Trophoblast cell (in vitro differentiated cells and primary cell): ENCODE data around the gene CTDP1.

ENCODE experiments used
- DNase-seq, 2 donors: peaks; one replicate each; pipeline ENCODE4 v3.0.0-alpha.2; 2016
- H2AFZ ChIP-seq: 2 replicates; pipeline ENCODE4 v1.6.1; 2013; ENCODE audit warnings: low read length, moderate library complexity, mild to moderate bottlenecking; ENCODE audit not compliant: insufficient read depth, poor library complexity
- H2AK5ac ChIP-seq: 2 replicates; pipeline ENCODE4 v1.6.1; 2013; ENCODE audit warnings: mild to moderate bottlenecking, low read length
- H2BK120ac ChIP-seq: 2 replicates; pipeline ENCODE4 v1.6.1; 2013; ENCODE audit warnings: low read length, mild to moderate bottlenecking, moderate library complexity; ENCODE audit not compliant: insufficient read depth, poor library complexity
- H2BK12ac ChIP-seq: 2 replicates; pipeline ENCODE4 v1.6.1; 2013; ENCODE audit warnings: mild to moderate bottlenecking, low read length, moderate library complexity
- H2BK5ac ChIP-seq: 2 replicates; pipeline ENCODE4 v1.6.1; 2013; ENCODE audit warnings: low read length, low read depth, moderate library complexity, mild to moderate bottlenecking; ENCODE audit not compliant: poor library complexity
- H3K14ac ChIP-seq: 2 replicates; pipeline ENCODE4 v1.6.1; 2013; ENCODE audit warnings: mild to moderate bottlenecking, low read length
- H3K18ac ChIP-seq: 2 replicates; pipeline ENCODE4 v1.6.1; 2013; ENCODE audit warnings: mild to moderate bottlenecking, low read length
- H3K23ac ChIP-seq: 2 replicates; pipeline ENCODE4 v1.6.1; 2013; ENCODE audit warnings: low read length
- H3K27ac ChIP-seq: 2 replicates; pipeline ENCODE4 v1.5.1; 2013; ENCODE audit warnings: low read depth, mild to moderate bottlenecking, inconsistent platforms, low read length, moderate library complexity
- H3K27me3 ChIP-seq: 2 replicates; pipeline ENCODE4 v1.6.1; 2013; ENCODE audit warnings: inconsistent platforms, mild to moderate bottlenecking, low read length, moderate library complexity; ENCODE audit not compliant: insufficient read depth
- H3K36me3 ChIP-seq, 2 experiments: 1 replicate in 1 of 2; 2 replicates in 1 of 2; pipeline ENCODE4 v1.6.1; 2013; ENCODE audit warnings: low read length in 2 of 2, mild to moderate bottlenecking in 2 of 2, moderate library complexity in 1 of 2; ENCODE audit not compliant: insufficient read depth in 2 of 2, control insufficient read depth in 1 of 2
- H3K4ac ChIP-seq: 2 replicates; pipeline ENCODE4 v1.6.1; 2013; ENCODE audit warnings: low read depth, mild to moderate bottlenecking, low read length, moderate library complexity
- H3K4me1 ChIP-seq, 2 experiments: 1 replicate in 1 of 2; 2 replicates in 1 of 2; pipeline ENCODE4 v1.6.1; 2013; ENCODE audit warnings: low read length in 2 of 2, mild to moderate bottlenecking in 2 of 2, moderate library complexity in 1 of 2; ENCODE audit not compliant: insufficient read depth in 2 of 2, control insufficient read depth in 1 of 2
- H3K4me2 ChIP-seq: 2 replicates; pipeline ENCODE4 v1.6.1; 2013; ENCODE audit warnings: inconsistent platforms, mild to moderate bottlenecking, low read length, moderate library complexity
- H3K4me3 ChIP-seq: 2 replicates; pipeline ENCODE4 v1.5.1; 2013; ENCODE audit warnings: mild to moderate bottlenecking, low read depth, low read length, inconsistent platforms
- H3K79me1 ChIP-seq: one replicate; pipeline ENCODE4 v1.6.1; 2013; ENCODE audit warnings: low read length
- H3K79me2 ChIP-seq: 2 replicates; pipeline ENCODE4 v1.6.1; 2013; ENCODE audit warnings: low read length, mild to moderate bottlenecking; ENCODE audit not compliant: control insufficient read depth, insufficient read depth, poor library complexity
- H3K9ac ChIP-seq: 2 replicates; pipeline ENCODE4 v1.6.1; 2013; ENCODE audit warnings: mild to moderate bottlenecking, low read length
- H3K9me3 ChIP-seq: 2 replicates; pipeline ENCODE4 v1.6.1; 2013; ENCODE audit warnings: low read depth, mild to moderate bottlenecking, control low read depth, inconsistent platforms, low read length; ENCODE audit not compliant: insufficient read depth
- H4K12ac ChIP-seq: 2 replicates; pipeline ENCODE4 v1.6.1; 2013; ENCODE audit warnings: low read depth, mild to moderate bottlenecking, low read length, moderate library complexity
- H4K8ac ChIP-seq: 2 replicates; pipeline ENCODE4 v1.6.1; 2013; ENCODE audit warnings: low read depth, mild to moderate bottlenecking, low read length, moderate library complexity
- H4K91ac ChIP-seq: one replicate; pipeline ENCODE4 v1.6.1; 2013; ENCODE audit warnings: low read depth, mild to moderate bottlenecking, low read length, moderate library complexity
- WGBS: extraction: QIAGEN DNeasy Blood & Tissue Kit; methylation state at CpG from one replicate; pipeline ENCODE4 v1.1.7; 2013; ENCODE audit warnings: missing lambda C conversion rate; ENCODE audit not compliant: insufficient read length, insufficient coverage; ENCODE audit errors: extremely low coverage; 5-methylcytosine and 5-hydroxymethylcytosine counted together

Gene CTDP1

GRCh38 chr18:79790996-79791972 is 111.7 kb downstream of the CTDP1 start:
- Histone ChIP-seq H4K8ac (no peak overlapping the region), H3K14ac (no peak overlapping the region)

GRCh38 chr18:79792096-79792987 is 112.7 kb downstream of the CTDP1 start:
- Histone ChIP-seq H3K27me3 (peaks cover 37% of the 10 kb centered on the region), H4K8ac (no peak overlapping the region), H3K4me2 (no peak overlapping the region), H3K4me1 (peaks cover 3 to 6% of the 10 kb centered on the region in 2 experiments), H2BK12ac (no peak overlapping the region), H2AFZ (no peak overlapping the region), H4K91ac (no peak overlapping the region), H3K4me3 (no peak overlapping the region), H3K4ac (no peak overlapping the region), H3K79me1 (no peaks in the 10 kb centered on the region), H3K23ac (no peak overlapping the region), H3K18ac (no peak overlapping the region), H2AK5ac (no peak overlapping the region), H3K14ac (no peak overlapping the region), H3K79me2 (no peaks in the 10 kb centered on the region), H3K9me3 (peaks cover 6% of the 10 kb centered on the region), H3K9ac (no peak overlapping the region), H3K36me3 (no peaks in the 10 kb centered on the region), H4K12ac (no peak overlapping the region), H2BK5ac (no peak overlapping the region), H2BK120ac (no peak overlapping the region), H3K27ac (no peak overlapping the region)
- DNase-seq, result no peak
- no CpG with 5 or more reads among the region's 46 CpGs for WGBS

More at GRCh38 chr18:79790996-79791972, 111.7 kb downstream of the CTDP1 start:
- Histone ChIP-seq H3K36me3 (no peaks in the 10 kb centered on the region), H3K23ac (no peak overlapping the region), H3K79me2 (no peaks in the 10 kb centered on the region), H3K4ac (no peak overlapping the region), H3K79me1 (no peaks in the 10 kb centered on the region), H2BK12ac (no peak overlapping the region), H4K91ac (no peak overlapping the region), H3K4me3 (no peak overlapping the region), H3K4me1 (peaks cover 3 to 6% of the 10 kb centered on the region in 2 experiments), H3K27ac (no peak overlapping the region), H3K9ac (no peak overlapping the region), H3K27me3 (peaks cover 34% of the 10 kb centered on the region), H3K18ac (no peak overlapping the region), H2AK5ac (no peak overlapping the region), H2BK120ac (no peak overlapping the region), H3K4me2 (no peak overlapping the region), H3K9me3 (peaks cover 7% of the 10 kb centered on the region), H2BK5ac (no peak overlapping the region), H4K12ac (no peak overlapping the region), H2AFZ (no peak overlapping the region)
- peak; percentile 78 to 86 for DNase-seq
- WGBS, result no CpG with 5 or more reads among the region's 21 CpGs

GRCh38 chr18:79792988-79793355 is 113.4 kb downstream of the CTDP1 start:
- no peak overlapping the region for H4K91ac ChIP-seq
- H3K79me2 ChIP-seq, result no peaks in the 10 kb centered on the region
- no peak overlapping the region for H3K27ac ChIP-seq
- no peak overlapping the region for H2AFZ ChIP-seq
- peaks cover 3 to 8% of the 10 kb centered on the region in 2 experiments for H3K4me1 ChIP-seq
- no peak overlapping the region for H2BK5ac ChIP-seq
- no peak overlapping the region for H3K18ac ChIP-seq
- peaks cover 35% of the 10 kb centered on the region for H3K27me3 ChIP-seq
- no peak overlapping the region for H2BK120ac ChIP-seq
- no CpG with 5 or more reads among the region's 4 CpGs for WGBS
- H3K4ac ChIP-seq, result no peak overlapping the region
- H4K8ac ChIP-seq, result no peak overlapping the region
- no peak overlapping the region for H4K12ac ChIP-seq
- H3K36me3 ChIP-seq, result no peaks in the 10 kb centered on the region
- no peak overlapping the region for H3K4me3 ChIP-seq
- no peak overlapping the region for H2BK12ac ChIP-seq
- H3K23ac ChIP-seq, result no peak overlapping the region
- peaks cover 8% of the 10 kb centered on the region for H3K9me3 ChIP-seq
- H3K14ac ChIP-seq, result no peak overlapping the region
- no peaks in the 10 kb centered on the region for H3K79me1 ChIP-seq
- H2AK5ac ChIP-seq, result no peak overlapping the region
- DNase-seq, result no peak
- H3K9ac ChIP-seq, result no peak overlapping the region
- H3K4me2 ChIP-seq, result no peak overlapping the region

DNA sequence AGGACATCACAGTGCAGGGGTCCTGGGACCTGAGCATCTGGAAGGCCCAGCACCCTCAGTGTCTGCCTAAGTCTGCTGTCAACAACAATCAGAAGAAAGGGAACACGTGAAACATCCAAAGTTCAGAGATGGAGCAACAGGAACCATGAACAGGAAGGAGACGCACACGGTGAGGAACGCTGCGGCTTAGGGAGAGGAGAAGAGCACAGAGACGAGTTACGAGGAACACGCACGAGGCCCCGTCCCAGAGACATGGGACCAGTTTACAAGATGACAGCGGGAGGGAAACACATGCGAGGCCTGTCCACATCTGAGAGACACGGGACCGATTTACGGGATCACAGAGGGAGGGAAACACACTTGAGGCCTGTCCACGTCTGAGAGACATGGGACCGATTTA is 115.2 kb downstream of the CTDP1 start:
- no peak for DNase-seq
- H2BK120ac ChIP-seq, result no peak overlapping the region
- WGBS, result no CpG with 5 or more reads among the region's 17 CpGs
- no peak overlapping the region for H3K4me3 ChIP-seq
- no peaks in the 10 kb centered on the region for H3K79me1 ChIP-seq
- no peak overlapping the region for H3K4me2 ChIP-seq
- H4K8ac ChIP-seq, result no peak overlapping the region
- no peak overlapping the region for H3K23ac ChIP-seq
- H2BK5ac ChIP-seq, result no peak overlapping the region
- H3K27me3 ChIP-seq, result peaks cover 35% of the 10 kb centered on the region
- no peak overlapping the region for H4K91ac ChIP-seq
- H3K36me3 ChIP-seq, result no peaks in the 10 kb centered on the region
- H3K79me2 ChIP-seq, result no peaks in the 10 kb centered on the region
- H2AK5ac ChIP-seq, result no peak overlapping the region
- H3K9ac ChIP-seq, result no peak overlapping the region
- no peak overlapping the region for H3K4ac ChIP-seq
- peaks cover 4% of the 10 kb centered on the region for H3K9me3 ChIP-seq
- H3K4me1 ChIP-seq, result peaks cover 0 to 5% of the 10 kb centered on the region in 2 experiments
- no peak overlapping the region for H3K18ac ChIP-seq
- H3K14ac ChIP-seq, result no peak overlapping the region
- H2BK12ac ChIP-seq, result no peak overlapping the region
- H4K12ac ChIP-seq, result no peak overlapping the region
- no peak overlapping the region for H3K27ac ChIP-seq
- no peak overlapping the region for H2AFZ ChIP-seq
